K562 (cell line): Measurements from ENCODE around the gene BPHL. TPM values are rescaled to one million over a fixed set of nuclear protein-coding genes. Genes with fewer than 3 reads are reported as not detected.
A peak's percentile ranks its signal among the peaks of the same experiment; 100 is the strongest.

Experiments used
- FOXM1 ChIP-seq, 2 experiments: fragments of 450-650 bp in 1 of 2; sonication (generic) in 1 of 2; formaldehyde crosslinking in 1 of 2; IDR thresholded peaks; 2 replicates each; pipeline versions ENCODE4 v1.6.1 to v1.9.0; 2017 to 2022; ENCODE audit warnings: low read depth in 2 of 2, mild to moderate bottlenecking in 2 of 2, missing genetic modification reagents in 1 of 2, moderate library complexity in 1 of 2
- NFXL1 ChIP-seq: fragments of 450-650 bp; formaldehyde crosslinking; IDR thresholded peaks from 2 replicates; pipeline ENCODE4 v1.4.0; 2021; ENCODE audit warnings: mild to moderate bottlenecking
- RAD51 ChIP-seq: fragments of 450-650 bp; IDR thresholded peaks from 2 replicates; pipeline ENCODE4 v1.7.1; 2016; ENCODE audit warnings: low read depth, mild to moderate bottlenecking, borderline replicate concordance
- YY1 ChIP-seq, 3 experiments: IDR thresholded peaks; 2 replicates each; pipeline ENCODE4 v1.6.1; 2011; ENCODE audit warnings: low read length in 2 of 3, mild to moderate bottlenecking in 2 of 3, moderate library complexity in 2 of 3, borderline replicate concordance in 1 of 3, control low read depth in 1 of 3, low read depth in 1 of 3; ENCODE audit not compliant: insufficient read depth in 3 of 3, insufficient replicate concordance in 2 of 3, control insufficient read depth in 1 of 3, insufficient read length in 1 of 3; ENCODE audit errors: extremely low read depth in 1 of 3
- ZNF384 ChIP-seq: IDR thresholded peaks from 2 replicates; pipeline ENCODE4 v1.6.1; 2012; ENCODE audit warnings: low read depth, low read length, improper control_type of control experiment
- ZSCAN29 ChIP-seq: fragments of 450-650 bp; IDR thresholded peaks from 2 replicates; pipeline ENCODE4 v1.6.1; 2017
- polyA plus RNA-seq, 8 experiments: library from polyadenylated mRNA; depleted of rRNA in 4 of 8; stranded (reverse) in 5 of 8; unstranded in 3 of 8; fragments of >200 nt; fragmentation: Nextera tagmentation in 2 of 8; fragmentation: Illumina TruSeq in 1 of 8; extraction: Ambion mirVana in 2 of 8; extraction: Trizol in 1 of 8; gene quantifications; 2 replicates each; pipeline versions ENCODE4 v1.2.1 to v1.2.3, GENCODE V29; 2011 to 2014; ENCODE audit warnings: inconsistent platforms in 1 of 8, missing spikeins in 1 of 8
- total RNA-seq, 7 experiments: library from RNA; depleted of rRNA in 6 of 7; stranded (reverse); fragments of >200 nt in 6 of 7; fragmentation: Illumina TruSeq in 2 of 7; extraction: Trizol in 2 of 7; gene quantifications; 2 replicates each; pipeline versions ENCODE4 v1.2.1 to v1.2.3, GENCODE V29; 2011 to 2021; ENCODE audit warnings: low replicate concordance in 1 of 7
- TF ChIP-seq, protein P1 (sequence below): fragments of 200-600 bp; sonication (generic); IDR thresholded peaks from one replicate; pipeline ENCODE4 v1.6.1; 2012; ENCODE audit warnings: mild to moderate bottlenecking, low read depth, low read length, inconsistent platforms
- TF ChIP-seq, protein P2 (sequence below): fragments of 200-800 bp; sonication (Bioruptor generic); IDR thresholded peaks from 2 replicates; pipeline ENCODE4 v1.6.1; 2016; ENCODE audit warnings: missing genetic modification characterization, missing compliant biosample characterization

Gene BPHL
- total and polyA plus RNA-seq, 9 of the 15 experiments (the other 6 are each of a cell fraction or from before 2014, with no cell fraction given), result 3.5 to 17.4 (median 8.2) TPM

DNA sequence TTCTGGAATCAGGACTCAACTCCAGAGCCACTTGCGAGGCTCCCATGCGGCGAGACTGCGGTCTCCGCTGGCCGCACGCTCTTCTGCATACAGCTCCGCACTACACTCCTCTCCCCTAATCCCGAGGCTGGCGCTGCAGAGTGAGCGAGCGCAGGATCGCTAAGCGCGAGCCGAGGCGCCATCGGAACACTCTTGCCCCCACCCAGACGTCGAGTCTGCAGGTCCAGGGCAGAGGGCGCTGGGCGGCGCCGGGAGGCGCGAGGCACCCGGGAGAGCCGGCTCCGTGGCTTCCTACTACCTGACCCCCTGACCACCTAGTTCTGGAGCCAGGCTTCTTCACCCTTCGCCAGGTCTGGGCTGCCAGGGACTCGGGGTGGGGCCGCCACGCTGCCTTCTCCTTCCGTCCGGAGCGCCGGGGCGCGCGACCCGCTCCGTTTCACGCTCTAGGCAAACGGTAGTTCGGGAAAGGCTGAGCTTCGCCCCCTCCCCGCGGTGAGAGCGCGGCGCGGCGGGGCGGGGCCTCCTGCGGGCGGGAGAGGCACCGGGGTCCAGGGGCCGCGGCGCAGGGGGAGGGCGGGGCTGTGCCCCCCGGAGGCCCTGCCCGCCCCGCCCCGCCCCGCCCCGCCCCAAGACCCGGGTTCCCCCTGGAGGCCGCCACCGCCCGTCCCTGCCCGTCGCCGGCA, 44.2 kb downstream of the BPHL start (continued):
- TF ChIP-seq, protein P1, sequence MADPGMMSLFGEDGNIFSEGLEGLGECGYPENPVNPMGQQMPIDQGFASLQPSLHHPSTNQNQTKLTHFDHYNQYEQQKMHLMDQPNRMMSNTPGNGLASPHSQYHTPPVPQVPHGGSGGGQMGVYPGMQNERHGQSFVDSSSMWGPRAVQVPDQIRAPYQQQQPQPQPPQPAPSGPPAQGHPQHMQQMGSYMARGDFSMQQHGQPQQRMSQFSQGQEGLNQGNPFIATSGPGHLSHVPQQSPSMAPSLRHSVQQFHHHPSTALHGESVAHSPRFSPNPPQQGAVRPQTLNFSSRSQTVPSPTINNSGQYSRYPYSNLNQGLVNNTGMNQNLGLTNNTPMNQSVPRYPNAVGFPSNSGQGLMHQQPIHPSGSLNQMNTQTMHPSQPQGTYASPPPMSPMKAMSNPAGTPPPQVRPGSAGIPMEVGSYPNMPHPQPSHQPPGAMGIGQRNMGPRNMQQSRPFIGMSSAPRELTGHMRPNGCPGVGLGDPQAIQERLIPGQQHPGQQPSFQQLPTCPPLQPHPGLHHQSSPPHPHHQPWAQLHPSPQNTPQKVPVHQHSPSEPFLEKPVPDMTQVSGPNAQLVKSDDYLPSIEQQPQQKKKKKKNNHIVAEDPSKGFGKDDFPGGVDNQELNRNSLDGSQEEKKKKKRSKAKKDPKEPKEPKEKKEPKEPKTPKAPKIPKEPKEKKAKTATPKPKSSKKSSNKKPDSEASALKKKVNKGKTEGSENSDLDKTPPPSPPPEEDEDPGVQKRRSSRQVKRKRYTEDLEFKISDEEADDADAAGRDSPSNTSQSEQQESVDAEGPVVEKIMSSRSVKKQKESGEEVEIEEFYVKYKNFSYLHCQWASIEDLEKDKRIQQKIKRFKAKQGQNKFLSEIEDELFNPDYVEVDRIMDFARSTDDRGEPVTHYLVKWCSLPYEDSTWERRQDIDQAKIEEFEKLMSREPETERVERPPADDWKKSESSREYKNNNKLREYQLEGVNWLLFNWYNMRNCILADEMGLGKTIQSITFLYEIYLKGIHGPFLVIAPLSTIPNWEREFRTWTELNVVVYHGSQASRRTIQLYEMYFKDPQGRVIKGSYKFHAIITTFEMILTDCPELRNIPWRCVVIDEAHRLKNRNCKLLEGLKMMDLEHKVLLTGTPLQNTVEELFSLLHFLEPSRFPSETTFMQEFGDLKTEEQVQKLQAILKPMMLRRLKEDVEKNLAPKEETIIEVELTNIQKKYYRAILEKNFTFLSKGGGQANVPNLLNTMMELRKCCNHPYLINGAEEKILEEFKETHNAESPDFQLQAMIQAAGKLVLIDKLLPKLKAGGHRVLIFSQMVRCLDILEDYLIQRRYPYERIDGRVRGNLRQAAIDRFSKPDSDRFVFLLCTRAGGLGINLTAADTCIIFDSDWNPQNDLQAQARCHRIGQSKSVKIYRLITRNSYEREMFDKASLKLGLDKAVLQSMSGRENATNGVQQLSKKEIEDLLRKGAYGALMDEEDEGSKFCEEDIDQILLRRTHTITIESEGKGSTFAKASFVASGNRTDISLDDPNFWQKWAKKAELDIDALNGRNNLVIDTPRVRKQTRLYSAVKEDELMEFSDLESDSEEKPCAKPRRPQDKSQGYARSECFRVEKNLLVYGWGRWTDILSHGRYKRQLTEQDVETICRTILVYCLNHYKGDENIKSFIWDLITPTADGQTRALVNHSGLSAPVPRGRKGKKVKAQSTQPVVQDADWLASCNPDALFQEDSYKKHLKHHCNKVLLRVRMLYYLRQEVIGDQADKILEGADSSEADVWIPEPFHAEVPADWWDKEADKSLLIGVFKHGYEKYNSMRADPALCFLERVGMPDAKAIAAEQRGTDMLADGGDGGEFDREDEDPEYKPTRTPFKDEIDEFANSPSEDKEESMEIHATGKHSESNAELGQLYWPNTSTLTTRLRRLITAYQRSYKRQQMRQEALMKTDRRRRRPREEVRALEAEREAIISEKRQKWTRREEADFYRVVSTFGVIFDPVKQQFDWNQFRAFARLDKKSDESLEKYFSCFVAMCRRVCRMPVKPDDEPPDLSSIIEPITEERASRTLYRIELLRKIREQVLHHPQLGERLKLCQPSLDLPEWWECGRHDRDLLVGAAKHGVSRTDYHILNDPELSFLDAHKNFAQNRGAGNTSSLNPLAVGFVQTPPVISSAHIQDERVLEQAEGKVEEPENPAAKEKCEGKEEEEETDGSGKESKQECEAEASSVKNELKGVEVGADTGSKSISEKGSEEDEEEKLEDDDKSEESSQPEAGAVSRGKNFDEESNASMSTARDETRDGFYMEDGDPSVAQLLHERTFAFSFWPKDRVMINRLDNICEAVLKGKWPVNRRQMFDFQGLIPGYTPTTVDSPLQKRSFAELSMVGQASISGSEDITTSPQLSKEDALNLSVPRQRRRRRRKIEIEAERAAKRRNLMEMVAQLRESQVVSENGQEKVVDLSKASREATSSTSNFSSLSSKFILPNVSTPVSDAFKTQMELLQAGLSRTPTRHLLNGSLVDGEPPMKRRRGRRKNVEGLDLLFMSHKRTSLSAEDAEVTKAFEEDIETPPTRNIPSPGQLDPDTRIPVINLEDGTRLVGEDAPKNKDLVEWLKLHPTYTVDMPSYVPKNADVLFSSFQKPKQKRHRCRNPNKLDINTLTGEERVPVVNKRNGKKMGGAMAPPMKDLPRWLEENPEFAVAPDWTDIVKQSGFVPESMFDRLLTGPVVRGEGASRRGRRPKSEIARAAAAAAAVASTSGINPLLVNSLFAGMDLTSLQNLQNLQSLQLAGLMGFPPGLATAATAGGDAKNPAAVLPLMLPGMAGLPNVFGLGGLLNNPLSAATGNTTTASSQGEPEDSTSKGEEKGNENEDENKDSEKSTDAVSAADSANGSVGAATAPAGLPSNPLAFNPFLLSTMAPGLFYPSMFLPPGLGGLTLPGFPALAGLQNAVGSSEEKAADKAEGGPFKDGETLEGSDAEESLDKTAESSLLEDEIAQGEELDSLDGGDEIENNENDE, result no peak
- TF ChIP-seq, protein P2, sequence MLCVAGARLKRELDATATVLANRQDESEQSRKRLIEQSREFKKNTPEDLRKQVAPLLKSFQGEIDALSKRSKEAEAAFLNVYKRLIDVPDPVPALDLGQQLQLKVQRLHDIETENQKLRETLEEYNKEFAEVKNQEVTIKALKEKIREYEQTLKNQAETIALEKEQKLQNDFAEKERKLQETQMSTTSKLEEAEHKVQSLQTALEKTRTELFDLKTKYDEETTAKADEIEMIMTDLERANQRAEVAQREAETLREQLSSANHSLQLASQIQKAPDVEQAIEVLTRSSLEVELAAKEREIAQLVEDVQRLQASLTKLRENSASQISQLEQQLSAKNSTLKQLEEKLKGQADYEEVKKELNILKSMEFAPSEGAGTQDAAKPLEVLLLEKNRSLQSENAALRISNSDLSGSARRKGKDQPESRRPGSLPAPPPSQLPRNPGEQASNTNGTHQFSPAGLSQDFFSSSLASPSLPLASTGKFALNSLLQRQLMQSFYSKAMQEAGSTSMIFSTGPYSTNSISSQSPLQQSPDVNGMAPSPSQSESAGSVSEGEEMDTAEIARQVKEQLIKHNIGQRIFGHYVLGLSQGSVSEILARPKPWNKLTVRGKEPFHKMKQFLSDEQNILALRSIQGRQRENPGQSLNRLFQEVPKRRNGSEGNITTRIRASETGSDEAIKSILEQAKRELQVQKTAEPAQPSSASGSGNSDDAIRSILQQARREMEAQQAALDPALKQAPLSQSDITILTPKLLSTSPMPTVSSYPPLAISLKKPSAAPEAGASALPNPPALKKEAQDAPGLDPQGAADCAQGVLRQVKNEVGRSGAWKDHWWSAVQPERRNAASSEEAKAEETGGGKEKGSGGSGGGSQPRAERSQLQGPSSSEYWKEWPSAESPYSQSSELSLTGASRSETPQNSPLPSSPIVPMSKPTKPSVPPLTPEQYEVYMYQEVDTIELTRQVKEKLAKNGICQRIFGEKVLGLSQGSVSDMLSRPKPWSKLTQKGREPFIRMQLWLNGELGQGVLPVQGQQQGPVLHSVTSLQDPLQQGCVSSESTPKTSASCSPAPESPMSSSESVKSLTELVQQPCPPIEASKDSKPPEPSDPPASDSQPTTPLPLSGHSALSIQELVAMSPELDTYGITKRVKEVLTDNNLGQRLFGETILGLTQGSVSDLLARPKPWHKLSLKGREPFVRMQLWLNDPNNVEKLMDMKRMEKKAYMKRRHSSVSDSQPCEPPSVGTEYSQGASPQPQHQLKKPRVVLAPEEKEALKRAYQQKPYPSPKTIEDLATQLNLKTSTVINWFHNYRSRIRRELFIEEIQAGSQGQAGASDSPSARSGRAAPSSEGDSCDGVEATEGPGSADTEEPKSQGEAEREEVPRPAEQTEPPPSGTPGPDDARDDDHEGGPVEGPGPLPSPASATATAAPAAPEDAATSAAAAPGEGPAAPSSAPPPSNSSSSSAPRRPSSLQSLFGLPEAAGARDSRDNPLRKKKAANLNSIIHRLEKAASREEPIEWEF (CRISPR knock-in tag), result peak; percentile 31; the same call in 1 of the 2 replicates
- TF ChIP-seq RAD51 (no peak), ZNF384 (no peak), ZSCAN29 (no peak), NFXL1 (CRISPR knock-in tag) (no peak), YY1 (IDR thresholded peaks at IDR 0.05; ENCODE audit: borderline replicate concordance in 1 of 3, control insufficient read depth in 1 of 3, extremely low read depth in 1 of 3, insufficient read depth in 3 of 3, insufficient read length in 1 of 3, insufficient replicate concordance in 2 of 3, low read depth in 1 of 3, low read length in 2 of 3) (peak in 2 of 3 experiments; percentile 65 to 71), FOXM1 (IDR thresholded peaks at IDR 0.05; ENCODE audit: low read depth) (no peak), FOXM1 (CRISPR knock-in tag; IDR thresholded peaks at IDR 0.05; ENCODE audit: low read depth) (peak; percentile 30; the same call in 1 of the 2 replicates)
